ENCODE results near the gene SH3RF1.

DNA sequence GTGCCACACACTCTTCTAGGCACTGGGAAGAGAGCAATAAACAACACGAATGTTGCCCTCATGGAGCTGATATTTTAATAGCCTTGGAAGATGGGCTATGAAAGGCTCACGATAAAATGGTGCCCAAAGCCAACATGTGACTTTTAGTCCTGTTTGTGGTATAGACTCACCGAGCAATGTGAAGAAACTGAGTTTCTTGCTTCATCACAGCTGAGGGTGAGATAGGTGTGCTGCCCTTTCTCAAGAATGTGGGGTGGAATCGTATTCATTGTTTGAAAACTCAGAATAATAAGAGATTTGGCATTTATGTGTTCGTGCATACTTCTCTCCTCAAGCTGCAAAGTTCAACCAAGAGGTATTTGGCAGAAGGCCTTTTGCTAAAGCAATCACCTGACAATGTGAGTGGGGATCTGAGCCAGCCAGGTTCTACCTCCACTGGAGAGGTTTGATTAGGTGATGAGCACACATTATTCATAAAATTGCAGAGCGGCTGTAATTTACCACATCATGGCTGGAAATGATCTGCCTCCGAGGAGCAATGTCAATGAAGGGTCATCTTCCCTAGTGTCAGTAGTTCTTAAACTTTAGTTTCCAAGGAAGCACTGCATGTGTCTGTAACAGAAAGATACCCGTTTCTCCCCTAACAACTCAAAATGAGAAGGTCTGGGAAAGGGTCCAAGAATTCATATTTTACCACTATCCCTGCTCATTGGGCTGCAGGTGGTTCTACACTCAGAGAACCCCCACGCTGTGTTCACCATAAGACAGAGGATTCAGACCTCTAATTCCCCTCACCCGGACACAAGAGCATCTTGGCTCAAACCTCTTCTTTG, 218.8 kb downstream of the SH3RF1 start:
- TF ChIP-seq, protein P1, sequence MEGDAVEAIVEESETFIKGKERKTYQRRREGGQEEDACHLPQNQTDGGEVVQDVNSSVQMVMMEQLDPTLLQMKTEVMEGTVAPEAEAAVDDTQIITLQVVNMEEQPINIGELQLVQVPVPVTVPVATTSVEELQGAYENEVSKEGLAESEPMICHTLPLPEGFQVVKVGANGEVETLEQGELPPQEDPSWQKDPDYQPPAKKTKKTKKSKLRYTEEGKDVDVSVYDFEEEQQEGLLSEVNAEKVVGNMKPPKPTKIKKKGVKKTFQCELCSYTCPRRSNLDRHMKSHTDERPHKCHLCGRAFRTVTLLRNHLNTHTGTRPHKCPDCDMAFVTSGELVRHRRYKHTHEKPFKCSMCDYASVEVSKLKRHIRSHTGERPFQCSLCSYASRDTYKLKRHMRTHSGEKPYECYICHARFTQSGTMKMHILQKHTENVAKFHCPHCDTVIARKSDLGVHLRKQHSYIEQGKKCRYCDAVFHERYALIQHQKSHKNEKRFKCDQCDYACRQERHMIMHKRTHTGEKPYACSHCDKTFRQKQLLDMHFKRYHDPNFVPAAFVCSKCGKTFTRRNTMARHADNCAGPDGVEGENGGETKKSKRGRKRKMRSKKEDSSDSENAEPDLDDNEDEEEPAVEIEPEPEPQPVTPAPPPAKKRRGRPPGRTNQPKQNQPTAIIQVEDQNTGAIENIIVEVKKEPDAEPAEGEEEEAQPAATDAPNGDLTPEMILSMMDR (IDR thresholded peaks at IDR 0.05; ENCODE audit: borderline replicate concordance, extremely low read depth, low read length, poor library complexity, severe bottlenecking) = no peak
- TF ChIP-seq EZH2 (IDR thresholded peaks at IDR 0.05; ENCODE audit: borderline replicate concordance, low read depth, low read length, severe bottlenecking) = no peak

All from DND-41 (cell line).